ENCODE measurements around the gene IL1RL2. TPM values are rescaled to one million over a fixed set of nuclear protein-coding genes. Genes with fewer than 3 reads are reported as not detected.

IL1RL2 gene
- total and polyA plus RNA-seq, 2 of the 8 experiments (the other 6 are each of a cell fraction or from before 2014, with no cell fraction given), result not detected

DNA sequence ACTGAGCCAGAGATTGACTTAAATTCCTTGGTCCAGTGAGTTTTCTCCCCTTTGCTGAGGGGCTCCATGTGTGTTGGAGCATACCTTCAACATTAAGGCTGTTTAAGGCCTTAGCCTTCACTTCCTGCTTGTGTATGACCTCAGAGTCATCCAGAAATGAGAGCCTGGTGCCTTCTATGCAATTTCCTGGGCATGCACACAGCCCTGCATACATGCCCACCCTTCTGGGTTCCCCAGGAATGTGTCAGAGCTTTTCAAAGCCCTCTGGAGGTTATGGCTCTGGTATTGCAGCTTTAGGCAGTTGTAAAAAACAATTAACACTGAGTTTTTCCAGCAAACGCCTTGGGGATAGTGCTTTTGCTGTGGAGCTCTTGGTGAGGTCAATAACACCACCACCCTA lies 27.5 kb upstream of the IL1RL2 start:
- no peak overlapping the region for H3K23ac ChIP-seq (ENCODE audit: insufficient read length)
- H3K56ac ChIP-seq (replicated peaks; ENCODE audit: insufficient read length, low read depth, low read length), result no peak overlapping the region
- H3K18ac ChIP-seq (ENCODE audit: extremely low read depth, low read length), result no peak overlapping the region
- H4K8ac ChIP-seq (ENCODE audit: extremely low read depth, insufficient read depth, low read length), result no peak overlapping the region
- H2BK15ac ChIP-seq (ENCODE audit: low read length), result no peak overlapping the region
- H4K20me1 ChIP-seq (replicated peaks in 1 of 2; ENCODE audit: control insufficient read depth in 1 of 2, insufficient read depth in 2 of 2, low read length in 2 of 2), result no peaks in the 10 kb centered on the region
- no peak overlapping the region for H3K9ac ChIP-seq (replicated peaks in 1 of 4; ENCODE audit: extremely low read depth in 1 of 4, low read depth in 3 of 4, low read length in 3 of 4)
- H3K4me1 ChIP-seq (replicated peaks in 1 of 4; ENCODE audit: control insufficient read depth in 3 of 4, insufficient read depth in 4 of 4, low read length in 3 of 4), result no peaks in the 10 kb centered on the region
- no peak overlapping the region for H4K5ac ChIP-seq (ENCODE audit: insufficient read length, low read depth, low read length)
- H3K79me1 ChIP-seq (ENCODE audit: low read depth, low read length), result no peaks in the 10 kb centered on the region
- FAIRE-seq (no peak), DNase-seq (ENCODE audit: low read depth in 1 of 2, low spot score in 2 of 2) (no peak)
- no peak overlapping the region for H3K4ac ChIP-seq (replicated peaks; ENCODE audit: insufficient read length, low read depth, low read length)
- H3K4me3 ChIP-seq (ENCODE audit: extremely low read depth in 1 of 4, insufficient read depth in 2 of 4, low read depth in 3 of 4, low read length in 4 of 4), result no peak overlapping the region
- H2BK20ac ChIP-seq (ENCODE audit: low read length), result no peak overlapping the region
- no peaks in the 10 kb centered on the region for H3K9me3 ChIP-seq (ENCODE audit: insufficient read depth in 2 of 2, low read depth in 1 of 2, low read length in 1 of 2)
- H3K36me3 ChIP-seq (ENCODE audit: control insufficient read depth in 2 of 4, insufficient read depth in 4 of 4, low read length in 3 of 4), result no peaks in the 10 kb centered on the region
- H2BK120ac ChIP-seq (replicated peaks; ENCODE audit: low read depth, low read length), result no peak overlapping the region
- no peaks in the 10 kb centered on the region for H3K27me3 ChIP-seq (replicated peaks in 1 of 4; ENCODE audit: control insufficient read depth in 3 of 4, extremely low read depth in 1 of 4, insufficient read depth in 3 of 4, low read length in 3 of 4)
- H2AK5ac ChIP-seq (ENCODE audit: low read depth, low read length), result no peak overlapping the region
- H3K4me2 ChIP-seq (ENCODE audit: insufficient read depth in 1 of 2, low read depth in 2 of 2, low read length in 2 of 2), result no peak overlapping the region
- ChIA-PET POLR2A (ENCODE audit: partially characterized antibody) (no interaction called here), CTCF (ENCODE audit: partially characterized antibody) (interaction anchor here (1.3 to 2.5 kb wide), 4 partner anchors 17 to 145 kb away, joined by 3 to 14 read pairs (median 4); partner anchors contain the start of gene IL1R1)
- no peak overlapping the region for H3K27ac ChIP-seq (ENCODE audit: low read depth, low read length)
- TF ChIP-seq, protein P1, sequence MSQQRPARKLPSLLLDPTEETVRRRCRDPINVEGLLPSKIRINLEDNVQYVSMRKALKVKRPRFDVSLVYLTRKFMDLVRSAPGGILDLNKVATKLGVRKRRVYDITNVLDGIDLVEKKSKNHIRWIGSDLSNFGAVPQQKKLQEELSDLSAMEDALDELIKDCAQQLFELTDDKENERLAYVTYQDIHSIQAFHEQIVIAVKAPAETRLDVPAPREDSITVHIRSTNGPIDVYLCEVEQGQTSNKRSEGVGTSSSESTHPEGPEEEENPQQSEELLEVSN (IDR thresholded peaks at IDR 0.05), result no peak
- TF ChIP-seq TBP (IDR thresholded peaks at IDR 0.05; ENCODE audit: low read depth, low read length), result no peak
- H3K23me2 ChIP-seq (ENCODE audit: low read depth, low read length), result no peaks in the 10 kb centered on the region
- H2BK5ac ChIP-seq (ENCODE audit: low read depth, low read length), result no peak overlapping the region
- 69% methylated on average over 1 of the region's 1 CpG; no CpG with 5 or more reads in 1 of the 2 experiments for WGBS, 2 experiments (ENCODE audit: extremely low coverage in 1 of 2, insufficient coverage in 1 of 2, insufficient read length in 1 of 2, insufficient replicate concordance in 2 of 2, low coverage in 1 of 2, low lambda C conversion rate in 2 of 2, missing lambda C conversion rate in 1 of 2)
- H2AFZ ChIP-seq (ENCODE audit: low read length), result no peak overlapping the region
- H2BK12ac ChIP-seq (ENCODE audit: low read depth, low read length), result no peak overlapping the region
- no peaks in the 10 kb centered on the region for H3K79me2 ChIP-seq (ENCODE audit: control insufficient read depth in 1 of 2, insufficient read depth in 2 of 2, low read length in 2 of 2)
- no peak overlapping the region for H3K14ac ChIP-seq (ENCODE audit: insufficient read length)
- no peak overlapping the region for H4K91ac ChIP-seq (replicated peaks; ENCODE audit: insufficient read length, low read length)
